RKO (cell line): Measurements from ENCODE around the gene CHD6.

Source experiments
- DNase-seq: peaks from one replicate; pipeline ENCODE4 v3.0.0-alpha.2; 2016; ENCODE audit warnings: low spot score

Gene CHD6

DNA sequence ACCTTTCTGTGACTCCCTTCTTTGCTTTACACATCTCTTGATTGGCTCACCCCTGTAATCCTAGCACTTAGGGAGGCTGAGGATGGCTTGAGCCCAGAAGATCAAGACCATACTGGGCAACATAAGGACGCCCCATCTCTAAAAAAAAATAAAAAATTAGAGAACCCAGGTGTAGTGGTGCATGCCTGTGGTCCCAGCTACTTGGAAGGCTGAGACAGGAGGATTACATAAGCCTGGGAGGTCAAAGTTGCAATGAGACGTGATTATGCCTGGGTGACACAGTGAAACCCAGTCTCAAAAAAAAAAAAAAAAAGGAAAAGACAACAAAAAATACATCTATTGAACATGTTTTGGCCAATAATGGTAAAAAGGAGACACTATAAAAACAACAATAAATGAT lies 37.8 kb downstream of the CHD6 start:
- DNase-seq: no peak

DNA sequence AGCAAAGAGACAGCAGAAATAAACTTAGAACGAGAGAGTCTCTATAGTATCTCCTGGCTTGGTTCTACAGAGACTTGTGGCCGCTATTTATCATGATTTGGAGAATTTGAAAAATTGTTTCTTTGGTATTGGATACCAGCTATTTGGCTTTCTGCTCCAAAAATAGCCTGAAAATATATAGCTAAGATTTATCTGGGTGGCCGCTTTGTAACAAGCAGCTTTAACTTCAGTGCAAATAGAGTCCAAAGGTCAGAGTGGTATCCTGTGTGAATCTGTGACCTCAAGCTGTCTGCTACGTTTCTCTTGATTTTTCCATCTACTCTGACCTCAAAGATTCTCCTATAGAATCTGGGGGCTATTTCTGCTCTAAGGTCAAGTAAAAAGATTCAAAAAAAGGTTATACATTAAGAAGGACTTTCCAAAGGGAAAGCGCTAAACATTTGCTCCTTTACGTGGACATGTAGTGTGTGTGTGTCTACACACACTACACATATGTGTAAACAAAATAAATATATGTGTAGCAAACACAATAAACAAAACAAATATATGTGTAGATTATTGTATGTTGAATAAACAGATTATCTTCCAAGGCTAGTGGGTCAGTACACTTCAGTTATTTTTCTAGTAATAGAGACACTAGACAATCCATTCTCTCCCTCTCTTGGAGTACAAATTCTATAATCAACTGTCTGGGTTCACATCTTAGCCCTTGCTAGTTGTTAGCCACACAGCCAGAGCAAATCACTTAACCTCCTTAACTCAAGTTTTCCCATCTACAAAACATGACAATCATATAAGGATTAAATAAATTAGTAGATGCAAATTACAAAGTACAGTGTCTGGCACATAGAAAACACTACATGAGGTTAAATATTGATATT lies 40.8 kb downstream of the CHD6 start:
- DNase-seq: no peak

DNA sequence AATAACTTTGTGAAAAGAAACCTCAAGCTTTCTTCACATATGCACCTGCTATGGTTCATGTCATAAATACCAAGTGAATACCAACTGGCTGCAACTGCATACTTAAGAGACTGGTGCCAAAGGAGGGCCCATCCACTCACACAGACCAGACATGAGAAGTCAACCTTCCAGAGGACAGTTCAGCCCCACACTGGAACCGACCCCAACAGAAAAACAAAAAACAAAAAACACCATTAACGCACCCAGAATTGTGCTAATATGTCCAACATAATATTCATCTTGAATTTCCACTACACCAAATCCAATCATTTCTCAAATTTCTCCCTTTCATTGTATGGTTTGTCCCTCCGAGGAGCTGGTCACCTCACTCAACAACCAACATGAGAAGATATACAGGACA lies 42.8 kb downstream of the CHD6 start:
- no peak for DNase-seq

- no peak for DNase-seq
These were observed 43.3 kb downstream of the CHD6 start for GRCh38 chr20:41574802-41575389.

- no peak for DNase-seq
These were observed 44.2 kb downstream of the CHD6 start for GRCh38 chr20:41573955-41574354.

- DNase-seq: no peak
These were observed 46.1 kb downstream of the CHD6 start for GRCh38 chr20:41572010-41572572.

GRCh38 chr20:41571006-41571405 lies 47.2 kb downstream of the CHD6 start:
- no peak for DNase-seq

DNA sequence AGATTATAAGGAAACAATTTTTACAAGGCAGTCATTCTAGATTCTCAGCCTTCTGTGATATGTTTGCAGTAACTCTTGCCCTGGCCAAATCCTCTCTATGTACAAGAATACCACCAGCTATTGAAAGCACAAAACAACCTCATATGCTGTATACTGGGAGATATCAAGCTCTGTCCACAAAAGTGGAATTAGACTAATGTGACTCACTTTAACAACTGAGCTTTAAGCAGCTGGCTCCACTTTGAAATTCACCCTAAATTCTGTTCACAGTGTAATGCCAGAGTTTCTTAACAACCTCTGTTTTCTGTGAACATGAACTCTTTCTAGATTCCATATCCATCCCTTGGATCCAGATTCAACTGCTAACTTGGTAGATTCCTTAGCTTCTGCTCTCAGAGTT lies 47.6 kb downstream of the CHD6 start:
- no peak for DNase-seq

DNA sequence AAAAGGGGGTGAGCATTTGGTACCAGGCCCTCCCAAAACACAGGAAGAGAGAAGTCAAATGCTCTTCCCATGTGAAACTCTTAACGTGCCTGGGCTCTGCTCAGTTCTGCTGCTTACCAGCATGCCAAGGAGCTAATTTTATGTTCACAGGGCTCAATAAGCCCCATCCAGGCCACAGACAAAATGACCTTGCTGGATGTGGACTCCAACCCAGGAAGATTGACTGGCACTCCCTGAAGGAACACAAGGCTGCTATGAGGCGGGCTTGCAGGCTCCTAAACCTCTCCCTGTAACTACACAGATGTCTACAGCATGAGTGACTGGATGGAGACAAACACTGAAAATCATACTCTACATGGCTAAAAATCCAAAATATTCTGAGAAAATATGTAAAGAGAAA lies 50.6 kb downstream of the CHD6 start:
- DNase-seq: no peak

- DNase-seq: no peak
These were observed 51.2 kb downstream of the CHD6 start for GRCh38 chr20:41566896-41567527.

GRCh38 chr20:41563087-41563486 lies 55.1 kb downstream of the CHD6 start:
- no peak for DNase-seq

GRCh38 chr20:41560970-41561369 lies 57.2 kb downstream of the CHD6 start:
- DNase-seq: no peak

DNA sequence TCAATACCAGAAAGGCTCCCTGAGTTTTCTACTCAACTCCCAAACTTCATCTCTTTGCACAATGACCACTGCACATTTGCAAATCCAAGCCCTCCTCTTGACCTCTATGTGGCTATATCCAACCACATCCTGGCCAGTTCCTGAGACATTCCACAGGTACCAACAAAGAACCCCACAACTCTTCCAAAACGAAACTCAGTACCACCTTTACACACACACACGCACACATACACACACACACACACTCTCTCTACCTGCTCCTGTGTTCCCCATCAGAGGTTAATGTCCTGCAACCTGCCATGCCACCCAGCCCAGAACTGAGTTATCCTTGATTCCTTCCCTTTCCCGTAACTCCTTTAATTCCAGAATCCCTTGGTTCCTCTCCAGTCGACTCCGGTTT lies 58.5 kb downstream of the CHD6 start:
- no peak for DNase-seq

- DNase-seq: no peak
These were observed 64.9 kb downstream of the CHD6 start for GRCh38 chr20:41553142-41553879.

- no peak for DNase-seq
These were observed 65.7 kb downstream of the CHD6 start for GRCh38 chr20:41552295-41553068.

DNA sequence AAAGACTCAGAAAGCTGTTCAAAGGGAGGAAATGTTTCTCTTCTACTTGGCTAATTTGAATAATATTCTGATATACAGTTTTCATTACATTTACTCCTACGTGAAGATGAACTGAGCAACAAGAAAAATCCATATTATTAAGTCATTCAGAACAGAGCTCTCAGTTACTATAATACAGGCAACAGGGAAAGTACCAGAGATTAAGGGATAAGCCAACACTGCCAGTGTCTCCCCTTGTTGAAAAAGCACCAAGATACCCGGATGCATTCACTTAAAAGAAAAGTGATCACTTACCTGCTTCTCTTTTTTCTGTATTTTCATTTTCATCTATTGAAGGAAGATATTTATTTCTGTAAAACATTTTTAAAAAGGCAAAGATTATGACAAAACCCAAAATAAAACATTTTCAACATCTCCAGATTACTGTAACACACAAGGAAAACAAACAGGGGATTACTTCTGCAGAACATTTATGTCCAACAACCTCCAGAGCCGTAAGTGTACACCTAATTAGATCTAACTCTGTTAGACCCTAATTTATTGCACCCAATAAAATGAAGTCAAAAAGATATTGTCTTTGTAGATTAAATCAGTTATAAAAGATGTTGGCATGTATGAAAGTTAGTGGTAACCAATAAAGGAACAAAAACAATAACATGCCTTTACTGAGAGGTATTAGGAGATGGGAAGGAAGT lies 67.0 kb downstream of the CHD6 start:
- DNase-seq: no peak

GRCh38 chr20:41547221-41547620 lies 71.0 kb downstream of the CHD6 start:
- DNase-seq: no peak

- DNase-seq: no peak
These were observed 71.6 kb downstream of the CHD6 start for GRCh38 chr20:41546535-41546934.

DNA sequence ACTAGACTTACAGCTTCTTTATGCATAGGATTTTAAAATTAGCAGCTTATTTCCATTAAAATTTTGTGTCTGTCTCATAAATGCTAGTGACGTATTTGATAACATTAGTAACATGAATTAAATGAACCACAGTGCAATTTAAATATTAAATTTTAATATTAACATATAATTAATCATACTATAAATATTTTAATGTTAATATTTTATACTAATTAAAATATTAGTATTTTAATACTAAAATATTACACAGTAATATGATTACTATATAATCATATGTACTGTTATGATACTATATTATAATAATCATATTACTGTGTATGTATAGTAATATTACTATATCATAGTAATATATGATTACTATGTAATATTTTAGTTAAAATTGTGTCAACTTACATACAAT lies 73.7 kb downstream of the CHD6 start:
- DNase-seq: no peak

- no peak for DNase-seq
These were observed 77.3 kb downstream of the CHD6 start for GRCh38 chr20:41540918-41541317.

DNA sequence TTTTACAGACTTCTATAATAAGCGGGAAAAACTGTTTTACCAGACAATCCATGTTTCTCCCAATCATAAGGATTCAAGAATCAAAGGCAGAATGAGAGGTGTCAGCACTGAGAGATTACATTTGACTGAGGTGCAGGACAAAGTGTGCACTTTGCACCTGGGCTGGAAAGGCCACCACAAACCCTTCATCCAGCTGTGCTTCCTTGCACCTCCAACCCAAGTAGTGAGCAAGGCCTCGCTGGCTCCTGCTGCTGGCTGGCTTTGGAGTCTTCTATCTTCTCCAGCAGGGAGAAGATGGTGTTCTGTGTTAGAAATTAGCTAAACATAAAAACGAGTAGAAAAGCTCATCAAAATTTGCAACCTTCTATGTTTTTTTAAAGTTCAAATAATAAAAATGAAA lies 77.7 kb downstream of the CHD6 start:
- DNase-seq: no peak
